ENCODE data around the gene TRIM22. TPM values are rescaled to one million over a fixed set of nuclear protein-coding genes. Genes with fewer than 3 reads are reported as not detected.
"Not testable (repeated sequence)": the region's sequence is repeated elsewhere in the genome, so short reads cannot be mapped to it uniquely, and the experiment has no call there.

TRIM22 gene
- total RNA-seq, 1 donor from 2014 or later = 16.6 TPM

DNA sequence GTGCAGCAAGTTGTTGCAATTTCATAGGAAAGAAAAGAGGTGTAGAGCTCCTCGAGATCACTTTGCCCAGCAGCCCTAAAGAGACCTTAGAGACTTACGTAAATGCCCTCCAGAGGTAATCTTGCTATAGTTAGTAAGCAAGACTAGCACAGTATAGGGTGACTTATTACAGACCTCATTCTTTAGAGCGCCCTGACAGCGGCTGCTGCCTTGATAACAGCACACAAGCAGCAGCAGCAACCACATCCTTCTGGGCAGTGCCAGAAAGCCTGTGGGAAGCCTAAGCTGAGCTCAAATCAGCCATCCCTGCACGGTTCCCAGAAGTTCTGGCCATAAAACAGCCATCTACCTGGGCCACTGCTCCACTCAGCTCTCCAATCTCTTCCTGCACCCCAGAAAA is 24.1 kb downstream of the TRIM22 start:
- intact Hi-C loops (cut with micrococcal nuclease) = no loop called here
- TF ChIP-seq, protein P1, sequence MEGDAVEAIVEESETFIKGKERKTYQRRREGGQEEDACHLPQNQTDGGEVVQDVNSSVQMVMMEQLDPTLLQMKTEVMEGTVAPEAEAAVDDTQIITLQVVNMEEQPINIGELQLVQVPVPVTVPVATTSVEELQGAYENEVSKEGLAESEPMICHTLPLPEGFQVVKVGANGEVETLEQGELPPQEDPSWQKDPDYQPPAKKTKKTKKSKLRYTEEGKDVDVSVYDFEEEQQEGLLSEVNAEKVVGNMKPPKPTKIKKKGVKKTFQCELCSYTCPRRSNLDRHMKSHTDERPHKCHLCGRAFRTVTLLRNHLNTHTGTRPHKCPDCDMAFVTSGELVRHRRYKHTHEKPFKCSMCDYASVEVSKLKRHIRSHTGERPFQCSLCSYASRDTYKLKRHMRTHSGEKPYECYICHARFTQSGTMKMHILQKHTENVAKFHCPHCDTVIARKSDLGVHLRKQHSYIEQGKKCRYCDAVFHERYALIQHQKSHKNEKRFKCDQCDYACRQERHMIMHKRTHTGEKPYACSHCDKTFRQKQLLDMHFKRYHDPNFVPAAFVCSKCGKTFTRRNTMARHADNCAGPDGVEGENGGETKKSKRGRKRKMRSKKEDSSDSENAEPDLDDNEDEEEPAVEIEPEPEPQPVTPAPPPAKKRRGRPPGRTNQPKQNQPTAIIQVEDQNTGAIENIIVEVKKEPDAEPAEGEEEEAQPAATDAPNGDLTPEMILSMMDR (IDR thresholded peaks at IDR 0.05; ENCODE audit: borderline replicate concordance) = no peak
- H3K4me3 ChIP-seq = no peak overlapping the region
- H3K27ac ChIP-seq (replicated peaks) = no peak overlapping the region
- H3K36me3 ChIP-seq = peaks cover 12% of the 10 kb centered on the region
- no peak for DNase-seq
- no peaks in the 10 kb centered on the region for H3K4me1 ChIP-seq
- peaks cover 11% of the 10 kb centered on the region for H3K9me3 ChIP-seq (replicated peaks)
- H3K27me3 ChIP-seq (ENCODE audit: low read depth) = no peaks in the 10 kb centered on the region

DNA sequence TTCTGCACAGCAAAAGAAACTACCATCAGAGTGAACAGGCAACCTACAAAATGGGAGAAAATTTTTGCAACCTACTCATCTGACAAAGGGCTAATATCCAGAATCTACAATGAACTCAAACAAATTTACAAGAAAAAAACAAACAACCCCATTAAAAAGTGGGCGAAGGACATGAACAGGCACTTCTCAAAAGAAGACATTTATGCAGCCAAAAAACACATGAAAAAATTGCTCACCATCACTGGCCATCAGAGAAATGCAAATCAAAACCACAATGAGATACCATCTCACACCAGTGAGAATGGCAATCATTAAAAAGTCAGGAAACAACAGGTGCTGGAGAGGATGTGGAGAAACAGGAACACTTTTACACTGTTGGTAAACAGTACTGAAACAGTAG is 26.9 kb downstream of the TRIM22 start:
- H3K4me3 ChIP-seq; H3K27ac ChIP-seq (replicated peaks); H3K36me3 ChIP-seq; intact Hi-C loops (cut with micrococcal nuclease); H3K27me3 ChIP-seq (ENCODE audit: low read depth); H3K4me1 ChIP-seq; DNase-seq: not testable (repeated sequence)
- peaks cover 11% of the 10 kb centered on the region for H3K9me3 ChIP-seq (replicated peaks)

DNA sequence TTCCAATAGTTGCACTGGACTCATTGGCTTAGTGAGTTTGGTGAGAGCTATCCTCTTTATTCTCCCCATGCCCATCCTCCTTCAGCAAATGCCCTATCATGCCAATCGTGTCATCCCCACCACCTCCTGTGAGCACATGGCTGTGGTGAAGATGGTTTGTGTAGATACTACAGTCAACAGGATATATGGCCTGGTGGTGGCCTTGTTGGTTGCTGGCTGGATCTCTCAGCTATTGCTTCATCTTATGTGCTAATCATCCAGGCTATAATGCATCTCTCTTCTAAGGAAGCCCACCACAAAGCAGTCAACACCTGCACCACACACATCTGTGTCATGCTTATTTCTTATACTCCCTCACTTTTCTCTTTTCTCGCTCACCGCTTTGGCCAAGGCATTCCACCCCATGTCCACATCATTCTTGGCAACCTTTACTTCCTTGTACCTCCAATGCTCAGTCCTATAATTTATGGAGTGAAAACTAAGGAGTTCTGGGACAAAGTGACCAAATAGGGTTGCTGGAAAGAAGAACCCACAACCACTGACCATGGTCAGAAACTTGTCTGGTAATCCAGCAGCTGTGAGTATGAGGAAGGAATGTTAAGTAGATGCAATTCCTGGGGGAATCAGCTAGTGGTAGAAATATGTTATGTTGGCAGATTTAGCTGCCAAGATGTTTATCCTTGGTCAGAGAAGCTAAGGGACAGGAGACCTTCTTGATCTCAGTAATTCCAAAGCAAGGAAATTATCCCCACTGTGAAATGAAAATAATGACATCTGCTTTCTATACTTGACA is 30.3 kb downstream of the TRIM22 start:
- DNase-seq = no peak
- Histone ChIP-seq H3K4me3 (no peak overlapping the region), H3K4me1 (no peaks in the 10 kb centered on the region), H3K27me3 (ENCODE audit: low read depth) (no peaks in the 10 kb centered on the region), H3K27ac (replicated peaks) (no peak overlapping the region), H3K9me3 (replicated peaks) (peaks cover 11% of the 10 kb centered on the region), H3K36me3 (no peaks in the 10 kb centered on the region)
- intact Hi-C loops (cut with micrococcal nuclease) = no loop called here
- TF ChIP-seq, protein P1 (IDR thresholded peaks at IDR 0.05; ENCODE audit: borderline replicate concordance) = no peak

DNA sequence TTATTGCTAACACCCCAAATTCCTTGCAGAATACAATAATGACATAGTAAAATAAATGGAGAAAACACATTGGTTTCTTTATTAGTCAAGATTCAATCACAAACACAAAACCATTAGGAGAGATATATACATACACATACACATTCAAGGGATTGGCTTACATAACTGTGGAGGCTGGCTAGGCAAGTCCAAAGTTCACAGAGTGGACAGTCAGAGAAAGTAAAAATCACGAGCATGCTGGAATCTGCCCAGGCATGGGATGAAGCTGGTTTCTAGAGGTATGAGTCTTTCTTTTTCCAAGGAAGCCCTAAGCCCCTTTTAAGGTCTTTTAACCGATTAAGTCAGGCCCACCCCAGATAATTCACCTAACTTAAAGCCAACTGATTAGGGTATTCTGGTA is 33.0 kb downstream of the TRIM22 start:
- intact Hi-C loops (cut with micrococcal nuclease) = no loop called here
- TF ChIP-seq, protein P1 (IDR thresholded peaks at IDR 0.05; ENCODE audit: borderline replicate concordance) = no peak
- H3K4me3 ChIP-seq = no peak overlapping the region

DNA sequence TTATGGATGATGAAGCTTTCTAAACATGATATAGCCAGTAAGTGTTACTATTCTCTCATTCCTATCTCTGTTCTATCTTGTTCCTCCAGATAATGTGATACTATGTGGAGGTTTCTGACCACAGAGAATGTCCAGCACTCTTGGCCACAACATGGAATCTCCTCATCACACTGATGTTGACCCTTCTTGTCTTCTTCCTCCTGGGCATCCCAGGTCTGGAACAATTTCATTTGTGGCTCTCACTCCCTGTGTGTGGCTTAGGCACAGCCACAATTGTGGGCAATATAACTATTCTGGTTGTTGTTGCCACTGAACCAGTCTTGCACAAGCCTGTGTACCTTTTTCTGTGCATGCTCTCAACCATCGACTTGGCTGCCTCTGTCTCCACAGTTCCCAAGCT is 36.8 kb downstream of the TRIM22 start:
- Histone ChIP-seq H3K4me1 (no peaks in the 10 kb centered on the region), H3K27me3 (ENCODE audit: low read depth) (no peaks in the 10 kb centered on the region), H3K27ac (replicated peaks) (no peak overlapping the region), H3K9me3 (replicated peaks) (no peaks in the 10 kb centered on the region), H3K36me3 (no peaks in the 10 kb centered on the region), H3K4me3 (no peak overlapping the region)
- intact Hi-C loops (cut with micrococcal nuclease) = no loop called here
- no peak for DNase-seq
- TF ChIP-seq, protein P1 (IDR thresholded peaks at IDR 0.05; ENCODE audit: borderline replicate concordance) = no peak

More for the DNA sequence above, 33.0 kb downstream of the TRIM22 start:
- H3K36me3 ChIP-seq = no peaks in the 10 kb centered on the region
- H3K27ac ChIP-seq (replicated peaks) = no peak overlapping the region
- H3K27me3 ChIP-seq (ENCODE audit: low read depth) = no peaks in the 10 kb centered on the region
- no peaks in the 10 kb centered on the region for H3K4me1 ChIP-seq
- no peak for DNase-seq
- no peaks in the 10 kb centered on the region for H3K9me3 ChIP-seq (replicated peaks)

DNA sequence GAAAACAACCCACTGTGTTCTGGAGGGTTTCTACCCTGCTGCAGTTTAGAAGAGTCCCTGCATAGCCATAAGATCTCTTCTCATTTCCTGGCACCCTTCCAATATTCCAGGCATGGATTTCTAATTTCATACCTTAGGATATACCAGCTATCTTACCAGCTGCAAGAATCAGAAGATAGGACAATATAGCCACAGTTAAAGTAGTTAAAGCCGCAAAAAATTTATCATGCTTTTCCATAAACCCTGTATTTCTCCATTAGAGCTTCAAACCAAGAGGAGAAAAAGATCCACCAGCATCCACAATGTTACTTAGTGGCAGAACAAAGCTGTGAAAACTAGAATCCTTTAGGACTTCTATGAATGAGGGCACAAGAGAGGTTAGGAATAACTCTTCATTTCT is 38.1 kb downstream of the TRIM22 start:
- H3K36me3 ChIP-seq = no peaks in the 10 kb centered on the region
- H3K27me3 ChIP-seq (ENCODE audit: low read depth) = no peaks in the 10 kb centered on the region
- DNase-seq = no peak
- no peak overlapping the region for H3K4me3 ChIP-seq
- H3K4me1 ChIP-seq = no peaks in the 10 kb centered on the region
- no peaks in the 10 kb centered on the region for H3K9me3 ChIP-seq (replicated peaks)
- intact Hi-C loops (cut with micrococcal nuclease) = no loop called here
- TF ChIP-seq, protein P1 (IDR thresholded peaks at IDR 0.05; ENCODE audit: borderline replicate concordance) = no peak
- no peak overlapping the region for H3K27ac ChIP-seq (replicated peaks)

All from left ventricle myocardium inferior (tissue), 1 donor.